Measurements from ENCODE around the gene GLA.

GLA gene

DNA sequence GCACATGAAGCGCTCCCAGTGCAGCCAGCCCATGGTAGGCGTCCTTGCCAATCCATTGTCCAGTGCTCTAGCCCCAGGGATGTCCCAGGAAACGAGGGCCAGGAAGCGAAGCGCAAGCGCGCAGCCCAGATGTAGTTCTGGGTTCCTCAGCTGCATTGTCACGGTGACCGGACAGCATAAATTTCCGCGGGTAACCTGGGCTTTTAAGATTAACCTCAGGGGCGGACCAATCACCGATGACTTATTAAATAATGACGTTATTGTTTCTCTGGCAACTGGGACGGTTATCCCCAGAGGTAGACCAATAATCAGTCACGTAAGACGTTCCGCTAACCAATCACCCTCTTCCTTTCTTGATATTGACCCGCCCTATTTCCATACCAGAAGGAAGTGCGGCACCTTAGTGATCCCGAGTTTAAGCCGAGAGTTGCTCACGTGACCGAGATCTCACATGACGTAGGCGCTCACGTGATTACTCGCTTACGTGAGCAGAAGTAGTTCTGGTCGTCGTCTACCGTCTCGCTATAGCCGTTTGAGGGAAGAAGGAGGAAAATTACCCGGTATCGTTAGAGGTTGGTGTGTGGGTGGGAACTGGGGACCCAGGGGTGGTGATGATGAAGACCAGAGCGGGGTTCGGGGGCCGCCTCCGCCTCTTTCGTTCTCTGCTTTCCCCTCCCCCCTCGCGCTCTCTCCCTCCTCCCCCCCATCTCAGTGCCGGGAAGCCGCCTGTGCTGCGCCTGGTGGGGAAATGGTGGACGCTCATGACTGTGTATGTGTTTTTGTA, at the start of gene GLA, which contains the start of gene HNRNPH2:
TSS of gene GLA (minus strand) at position 178 of the 784 bp plus-strand sequence. CDS start at position 156, 22 bp downstream.
TSS of gene HNRNPH2 (plus strand) at position 475 of the 784 bp plus-strand sequence. CDS start 3,767 bp downstream, outside the sequence.
- peak; percentile 91 for DNase-seq (ENCODE audit: low read depth, low spot score)

- no peak for DNase-seq (ENCODE audit: low read depth, low spot score)
Observed at GRCh38 chrX:101452056-101452455, 44.3 kb upstream of the GLA start.

- no peak for DNase-seq (ENCODE audit: low read depth, low spot score)
Observed at GRCh38 chrX:101450961-101451360, 43.2 kb upstream of the GLA start.

DNA sequence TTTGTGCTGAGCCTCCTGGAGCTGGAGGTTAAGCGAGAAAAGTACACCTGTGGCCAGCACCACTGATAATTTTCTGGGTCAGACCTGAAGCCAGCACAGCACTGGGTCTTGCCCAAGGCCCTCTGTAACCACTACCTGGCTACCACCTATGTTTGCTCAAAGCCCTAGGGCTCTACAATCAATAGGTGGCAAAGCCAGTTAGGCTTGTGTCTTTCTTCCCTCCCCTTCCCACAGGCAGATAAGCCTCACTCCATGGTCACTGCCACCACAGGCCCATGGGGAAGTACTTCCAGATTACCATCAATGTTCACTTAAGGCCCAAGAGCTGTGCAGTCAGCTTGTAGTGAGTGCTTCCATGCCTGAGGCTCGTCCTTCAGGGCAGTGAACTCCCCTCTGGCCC, 42.4 kb upstream of the GLA start:
- DNase-seq (ENCODE audit: low read depth, low spot score): no peak

- DNase-seq (ENCODE audit: low read depth, low spot score): no peak
Observed at GRCh38 chrX:101449279-101449678, 41.6 kb upstream of the GLA start.

DNA sequence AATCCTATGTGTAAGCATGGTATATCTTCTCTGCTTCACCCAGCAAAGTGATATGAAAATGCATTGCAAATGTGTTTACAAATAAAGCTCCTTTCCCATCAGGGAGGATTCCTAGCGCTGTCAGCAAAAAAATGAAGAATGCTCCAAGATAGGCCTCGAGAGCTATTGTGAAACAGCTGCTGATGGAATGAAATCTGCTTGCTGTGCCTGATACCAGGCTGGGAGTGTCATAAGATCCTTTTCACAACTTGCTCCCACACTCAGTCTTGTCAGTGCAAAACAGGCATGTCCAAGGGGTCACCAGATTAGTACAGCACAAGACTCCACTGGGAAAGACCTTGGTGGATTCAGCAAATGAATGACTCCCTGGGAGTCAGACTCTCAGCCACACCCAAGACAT, 34.4 kb upstream of the GLA start:
- no peak for DNase-seq (ENCODE audit: low read depth, low spot score)

DNA sequence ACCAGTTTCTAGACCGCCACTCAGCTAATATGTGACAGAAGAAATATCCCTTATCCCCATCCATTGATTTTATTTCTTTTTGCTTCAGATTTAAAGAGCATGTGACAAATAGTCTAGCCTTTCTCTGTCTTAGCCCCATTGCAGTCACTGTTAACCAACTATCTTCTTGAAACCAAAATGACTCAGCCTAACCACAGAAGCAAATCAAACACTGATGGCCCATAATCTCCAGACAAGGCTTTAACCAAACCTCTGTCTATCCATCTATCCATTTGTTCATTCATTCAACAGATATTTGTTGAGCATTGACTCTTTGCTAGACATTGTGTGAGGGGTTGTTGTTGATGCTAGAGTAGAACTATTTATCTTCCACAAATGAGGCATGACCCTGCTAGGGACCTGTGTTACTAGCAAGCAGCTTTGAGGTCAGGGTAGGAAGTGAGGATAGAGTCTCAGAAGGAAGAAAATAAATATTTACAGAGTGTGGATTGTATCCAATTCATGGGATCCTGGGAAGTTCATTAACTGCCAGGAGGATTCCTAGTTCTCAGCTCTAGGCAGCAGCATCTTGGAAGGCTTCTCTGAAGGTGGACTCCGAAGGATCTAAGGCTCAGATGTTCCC, 22.8 kb upstream of the GLA start:
- no peak for DNase-seq (ENCODE audit: low read depth, low spot score)

GRCh38 chrX:101429934-101430333, 22.2 kb upstream of the GLA start:
- no peak for DNase-seq (ENCODE audit: low read depth, low spot score)

GRCh38 chrX:101427954-101428353, 20.2 kb upstream of the GLA start:
- no peak for DNase-seq (ENCODE audit: low read depth, low spot score)

DNA sequence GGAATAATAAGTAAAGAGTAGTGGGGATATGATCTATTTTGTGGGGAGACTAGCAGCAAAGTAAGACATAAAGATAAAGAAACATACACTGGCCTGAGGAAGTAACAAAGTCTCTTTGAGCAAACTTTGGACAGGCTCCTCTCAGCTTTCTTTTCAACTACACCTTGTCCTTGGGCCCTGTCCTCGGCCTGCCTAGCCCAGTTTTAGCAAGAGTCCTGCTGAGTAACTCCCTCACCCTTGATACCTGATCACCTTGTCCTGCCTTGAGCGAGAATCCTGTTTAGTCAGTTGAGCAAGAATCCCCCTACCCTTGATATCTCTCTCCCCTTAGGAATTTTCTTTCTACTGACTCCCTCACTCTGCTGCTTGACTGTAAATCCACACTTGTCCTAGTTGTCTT, 11.8 kb upstream of the GLA start:
- no peak for DNase-seq (ENCODE audit: low read depth, low spot score)

GRCh38 chrX:101417981-101418841, 10.5 kb upstream of the GLA start:
- DNase-seq (ENCODE audit: low read depth, low spot score): no peak

GRCh38 chrX:101417190-101417589, 9.5 kb upstream of the GLA start:
- no peak for DNase-seq (ENCODE audit: low read depth, low spot score)

- DNase-seq (ENCODE audit: low read depth, low spot score): no peak
Observed at GRCh38 chrX:101416691-101417090, 9.0 kb upstream of the GLA start.

DNA sequence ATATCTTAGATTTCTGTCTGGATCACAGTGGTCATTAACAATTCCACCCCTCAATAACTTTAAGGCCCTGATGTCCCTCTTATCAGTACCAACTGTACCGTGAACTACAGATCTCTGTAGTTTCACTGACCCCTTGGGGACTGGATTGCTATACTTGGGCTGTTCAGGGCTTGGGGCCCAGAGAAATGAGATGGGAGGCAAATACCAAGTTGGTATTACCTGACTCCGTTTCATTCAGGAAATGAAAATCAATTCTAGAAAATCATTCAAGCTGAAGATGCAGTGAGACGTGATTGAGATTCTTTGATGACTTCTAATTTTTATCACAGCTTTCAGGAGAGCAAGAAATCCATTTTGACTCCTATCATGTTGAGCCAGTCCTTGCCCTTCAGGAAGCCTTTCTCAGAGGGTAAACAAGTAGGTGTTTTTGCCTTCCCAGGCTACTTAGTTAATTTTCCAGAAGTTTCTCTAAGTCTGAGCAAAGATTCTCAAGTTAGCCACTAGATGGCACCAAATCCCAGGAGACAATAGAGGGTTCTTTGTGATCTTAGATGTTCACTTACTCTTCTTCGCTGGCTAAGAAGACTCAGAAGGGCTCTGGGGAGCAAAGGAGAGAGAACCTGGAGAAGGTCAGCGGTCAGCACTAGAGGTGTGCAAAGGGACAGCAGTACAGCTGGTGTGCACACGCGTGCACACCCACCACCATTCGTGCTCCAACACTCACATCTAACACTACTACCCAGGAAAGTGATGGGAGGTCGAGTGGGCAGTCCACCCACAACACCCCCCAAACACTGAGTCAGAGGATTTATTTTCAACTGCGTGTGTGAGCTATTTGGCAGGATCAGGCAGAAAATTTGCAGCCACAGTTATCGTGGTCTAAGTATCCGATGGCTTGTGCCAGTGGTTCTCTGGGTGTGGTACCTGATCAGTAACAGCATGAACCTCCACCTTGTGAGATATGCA, 7.7 kb upstream of the GLA start:
- peak; percentile 65 for DNase-seq (ENCODE audit: low read depth, low spot score)

GRCh38 chrX:101411984-101412383, 4.3 kb upstream of the GLA start:
- DNase-seq (ENCODE audit: low read depth, low spot score): no peak

DNA sequence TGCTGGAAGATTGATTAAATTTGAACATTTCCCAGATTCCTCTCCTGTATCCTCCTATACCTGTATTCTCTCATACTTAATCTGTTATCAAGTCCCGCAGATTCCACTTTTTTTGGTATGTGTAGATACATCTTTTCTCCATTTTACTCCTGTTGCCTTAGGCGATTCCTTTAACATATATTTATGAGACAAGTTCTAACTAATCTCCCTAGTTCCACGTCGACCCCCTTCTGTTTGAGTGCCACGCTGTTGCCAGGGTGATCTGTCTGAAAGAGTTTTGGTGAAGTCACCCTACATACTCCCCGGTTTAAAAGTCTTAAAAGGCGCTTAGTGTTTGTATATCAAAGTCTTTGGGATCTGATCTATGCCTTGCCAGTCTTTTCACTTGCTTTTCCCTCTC, 2.7 kb upstream of the GLA start:
- DNase-seq (ENCODE audit: low read depth, low spot score): no peak

- no peak for DNase-seq (ENCODE audit: low read depth, low spot score)
Observed at GRCh38 chrX:101409043-101409442, 1.3 kb upstream of the GLA start.

DNA sequence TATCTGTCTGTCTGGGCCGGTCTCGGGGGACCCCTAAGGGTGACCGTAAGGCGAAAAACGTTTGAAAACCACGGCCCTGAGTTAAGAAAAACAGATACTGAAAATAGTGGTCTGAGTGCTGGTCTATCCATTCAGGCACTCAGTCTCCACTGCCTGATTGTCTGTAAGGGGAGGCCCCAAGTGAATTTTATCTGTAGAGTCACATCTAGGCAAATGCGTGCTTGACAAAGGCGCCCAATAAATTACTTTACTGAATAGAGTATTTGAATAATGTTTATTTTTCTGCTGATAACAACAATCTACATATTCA, 762 bp upstream of the GLA start:
- no peak for DNase-seq (ENCODE audit: low read depth, low spot score)

DNA sequence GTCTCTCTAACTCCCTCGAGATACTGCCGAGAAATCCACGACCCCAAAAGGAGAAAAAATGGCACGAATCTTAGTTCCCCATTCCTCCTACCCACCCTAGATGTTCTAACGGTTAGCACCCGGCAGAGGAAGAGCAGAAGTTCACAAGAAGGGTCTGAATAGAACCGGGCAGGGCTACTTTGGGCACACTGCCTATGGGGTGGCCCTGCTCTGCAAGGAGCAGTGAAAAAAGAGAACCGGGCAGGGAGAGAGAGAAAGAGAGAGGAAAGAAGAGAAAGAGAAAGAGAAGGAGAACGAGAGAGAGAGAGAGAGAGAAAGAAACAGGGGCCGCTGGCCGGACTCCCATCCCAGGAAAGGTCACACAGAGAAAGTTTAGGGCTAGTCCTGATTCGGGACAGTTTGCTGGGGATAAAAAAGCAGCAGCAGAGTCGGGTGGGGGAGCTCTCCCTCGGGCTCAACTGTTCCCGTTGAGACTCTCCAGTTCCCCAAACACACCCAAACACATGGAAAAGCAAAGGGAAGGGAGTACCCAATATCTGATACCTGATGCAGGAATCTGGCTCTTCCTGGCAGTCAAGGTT, 468 bp downstream of the GLA start:
- DNase-seq (ENCODE audit: low read depth, low spot score): no peak

- DNase-seq (ENCODE audit: low read depth, low spot score): no peak
Observed at GRCh38 chrX:101399825-101400224, 7.9 kb downstream of the GLA start.

DNA sequence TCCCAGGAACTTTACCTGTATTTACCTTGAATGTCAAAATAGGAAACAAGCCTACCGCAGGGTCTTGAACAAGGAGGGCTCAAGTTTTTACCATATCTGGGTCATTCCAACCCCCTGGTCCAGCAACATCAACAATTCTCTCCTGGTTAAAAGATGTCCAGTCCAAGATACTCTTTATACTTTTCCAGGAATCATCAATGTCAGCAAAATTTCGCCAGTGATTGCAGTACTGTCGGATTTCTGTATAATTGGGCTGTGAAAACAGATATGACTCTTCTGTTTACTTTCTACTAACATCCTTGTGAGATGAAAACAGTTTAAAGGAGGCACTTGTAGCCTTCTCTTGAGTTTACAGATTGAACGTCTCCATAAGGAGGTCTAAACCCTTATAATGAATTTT, 9.0 kb downstream of the GLA start:
- DNase-seq (ENCODE audit: low read depth, low spot score): no peak

All from smooth muscle cell of the brain vasculature (primary cell).